HEK293 (cell line): ENCODE data around the gene VTN.

Source experiments
- CTCF ChIA-PET: fragments of 350-600 bp; formaldehyde crosslinking; extraction: SDS; loops from one replicate; lab custom pipeline; 2021; ENCODE audit warnings: antibody characterized with exemption; lab: Yijun Ruan, JAX
- POLR2A ChIA-PET: fragments of 300-600 bp; formaldehyde crosslinking; extraction: SDS; loops from one replicate; lab custom pipeline; 2020; ENCODE audit warnings: antibody characterized with exemption, inconsistent platforms; lab: Yijun Ruan, JAX
- H3K27ac ChIP-seq: fragments of 200-500 bp; sonication (Bioruptor generic); 2 replicates; pipeline ENCODE4 v1.5.1; 2014; ENCODE audit warnings: low read depth, low read length, control low read depth, inconsistent platforms; ENCODE audit errors: extremely low read depth
- H3K36me3 ChIP-seq, 2 experiments: fragments of 200-500 bp in 1 of 2; sonication (Bioruptor generic) in 1 of 2; 1 replicate in 1 of 2; 2 replicates in 1 of 2; pipeline ENCODE4 v1.5.1; 2014 to 2017; ENCODE audit warnings: inconsistent platforms in 2 of 2, low read length in 2 of 2; ENCODE audit not compliant: control insufficient read depth in 2 of 2, insufficient read depth in 1 of 2
- H3K4me1 ChIP-seq: fragments of 200-500 bp; sonication (Bioruptor generic); 2 replicates; pipeline ENCODE4 v1.5.1; 2014; ENCODE audit warnings: mild to moderate bottlenecking, low read length, inconsistent platforms; ENCODE audit not compliant: control insufficient read depth, insufficient read depth
- H3K4me3 ChIP-seq: 2 replicates; pipeline ENCODE4 v1.5.1; 2011; ENCODE audit warnings: low read depth, mild to moderate bottlenecking, control low read depth, low read length, moderate library complexity
- H3K9me3 ChIP-seq: fragments of 200-500 bp; sonication (Bioruptor generic); 2 replicates; pipeline ENCODE4 v1.5.1; 2014; ENCODE audit warnings: low read depth, low read length, inconsistent platforms; ENCODE audit not compliant: control insufficient read depth, insufficient read depth
- FEZF1 ChIP-seq: fragments of 450-650 bp; formaldehyde crosslinking; IDR thresholded peaks from 2 replicates; pipeline ENCODE4 v1.5.1; 2016; ENCODE audit warnings: missing biosample characterization, missing genetic modification characterization
- HOXC10 ChIP-seq: sonication (generic); formaldehyde crosslinking; IDR thresholded peaks from 2 replicates; pipeline ENCODE4 v1.8.1; 2023; ENCODE audit warnings: mild to moderate bottlenecking, missing genetic modification reagents
- HOXD13 ChIP-seq: sonication (generic); formaldehyde crosslinking; IDR thresholded peaks from 2 replicates; pipeline ENCODE4 v1.8.0; 2022; ENCODE audit warnings: missing genetic modification reagents, borderline replicate concordance
- KLF17 ChIP-seq: fragments of 450-650 bp; formaldehyde crosslinking; IDR thresholded peaks from 2 replicates; pipeline ENCODE4 v1.5.1; 2016; ENCODE audit warnings: missing biosample characterization, missing genetic modification characterization
- SALL2 ChIP-seq: fragments of 450-650 bp; formaldehyde crosslinking; IDR thresholded peaks from 2 replicates; pipeline ENCODE4 v1.5.0; 2017; ENCODE audit warnings: missing biosample characterization, mild to moderate bottlenecking, missing genetic modification characterization, borderline replicate concordance
- SCRT1 ChIP-seq: fragments of 450-650 bp; formaldehyde crosslinking; IDR thresholded peaks from 2 replicates; pipeline ENCODE4 v1.5.1; 2016; ENCODE audit warnings: missing biosample characterization, missing genetic modification characterization, borderline replicate concordance
- SCRT2 ChIP-seq: fragments of 450-650 bp; formaldehyde crosslinking; IDR thresholded peaks from 2 replicates; pipeline ENCODE4 v1.5.1; 2016; ENCODE audit warnings: missing biosample characterization, missing genetic modification characterization
- SP3 ChIP-seq: fragments of 450-650 bp; formaldehyde crosslinking; IDR thresholded peaks from 2 replicates; pipeline ENCODE4 v1.5.1; 2016; ENCODE audit warnings: missing biosample characterization, missing genetic modification characterization
- YY1 ChIP-seq: fragments of 450-650 bp; formaldehyde crosslinking; IDR thresholded peaks from 2 replicates; pipeline ENCODE4 v1.5.1; 2018; ENCODE audit warnings: missing biosample characterization, missing genetic modification characterization
- ZBTB44 ChIP-seq: fragments of 450-650 bp; IDR thresholded peaks from 2 replicates; pipeline ENCODE4 v1.5.1; 2018; ENCODE audit warnings: missing biosample characterization, mild to moderate bottlenecking, missing genetic modification characterization
- ZBTB48 ChIP-seq: fragments of 450-650 bp; formaldehyde crosslinking; IDR thresholded peaks from 2 replicates; pipeline ENCODE4 v1.5.1; 2016; ENCODE audit warnings: missing biosample characterization, missing genetic modification characterization
- ZBTB7A ChIP-seq: fragments of 450-650 bp; formaldehyde crosslinking; IDR thresholded peaks from 2 replicates; pipeline ENCODE4 v1.5.1; 2016; ENCODE audit warnings: low read depth, missing biosample characterization, missing genetic modification characterization
- ZFHX2 ChIP-seq: fragments of 450-650 bp; formaldehyde crosslinking; conservative IDR thresholded peaks from 2 replicates; pipeline ENCODE4 v1.5.1; 2016; ENCODE audit warnings: missing biosample characterization, missing genetic modification characterization
- ZNF155 ChIP-seq: fragments of 450-650 bp; formaldehyde crosslinking; IDR thresholded peaks from 2 replicates; pipeline ENCODE4 v1.5.1; 2016; ENCODE audit warnings: missing biosample characterization, missing genetic modification characterization
- ZNF175 ChIP-seq: fragments of 450-650 bp; formaldehyde crosslinking; IDR thresholded peaks from 2 replicates; pipeline ENCODE4 v1.5.1; 2016; ENCODE audit warnings: missing biosample characterization, missing genetic modification characterization
- ZNF211 ChIP-seq: fragments of 450-650 bp; formaldehyde crosslinking; IDR thresholded peaks from 2 replicates; pipeline ENCODE4 v1.5.1; 2016; ENCODE audit warnings: low read depth, missing biosample characterization, missing genetic modification characterization
- ZNF324 ChIP-seq: fragments of 450-650 bp; formaldehyde crosslinking; IDR thresholded peaks from 2 replicates; pipeline ENCODE4 v1.5.1; 2016; ENCODE audit warnings: missing biosample characterization, missing genetic modification characterization
- ZNF37A ChIP-seq: fragments of 450-650 bp; IDR thresholded peaks from 2 replicates; pipeline ENCODE4 v1.5.1; 2018; ENCODE audit warnings: missing biosample characterization, missing genetic modification characterization
- ZNF391 ChIP-seq: fragments of 450-650 bp; formaldehyde crosslinking; IDR thresholded peaks from 2 replicates; pipeline ENCODE4 v1.5.1; 2016; ENCODE audit warnings: low read depth, missing biosample characterization, missing genetic modification characterization, borderline replicate concordance
- ZNF548 ChIP-seq: fragments of 450-650 bp; formaldehyde crosslinking; IDR thresholded peaks from 2 replicates; pipeline ENCODE4 v1.5.1; 2016; ENCODE audit warnings: missing biosample characterization, missing genetic modification characterization
- ZNF571 ChIP-seq: fragments of 450-650 bp; formaldehyde crosslinking; IDR thresholded peaks from 2 replicates; pipeline ENCODE4 v1.5.0; 2017; ENCODE audit warnings: missing biosample characterization, missing genetic modification characterization
- ZNF621 ChIP-seq: fragments of 450-650 bp; formaldehyde crosslinking; IDR thresholded peaks from 2 replicates; pipeline ENCODE4 v1.5.1; 2017; ENCODE audit warnings: missing biosample characterization, missing genetic modification characterization
- ZNF670 ChIP-seq: fragments of 450-650 bp; formaldehyde crosslinking; IDR thresholded peaks from 2 replicates; pipeline ENCODE4 v1.5.1; 2016; ENCODE audit warnings: missing biosample characterization, missing genetic modification characterization, low read depth
- ZNF701 ChIP-seq: fragments of 450-650 bp; formaldehyde crosslinking; IDR thresholded peaks from 2 replicates; pipeline ENCODE4 v1.5.1; 2016; ENCODE audit warnings: missing biosample characterization, missing genetic modification characterization
- ZNF76 ChIP-seq: fragments of 450-650 bp; formaldehyde crosslinking; IDR thresholded peaks from 2 replicates; pipeline ENCODE4; 2016; ENCODE audit warnings: low read depth, missing biosample characterization, missing genetic modification characterization, borderline replicate concordance
- ZNF768 ChIP-seq: fragments of 450-650 bp; formaldehyde crosslinking; IDR thresholded peaks from 2 replicates; pipeline ENCODE4 v1.5.1; 2018; ENCODE audit warnings: missing biosample characterization, mild to moderate bottlenecking, missing genetic modification characterization
- ZNF837 ChIP-seq: fragments of 450-650 bp; formaldehyde crosslinking; IDR thresholded peaks from 2 replicates; pipeline ENCODE4 v1.5.1; 2016; ENCODE audit warnings: missing biosample characterization, missing genetic modification characterization
- ZNF843 ChIP-seq: fragments of 450-650 bp; formaldehyde crosslinking; IDR thresholded peaks from 2 replicates; pipeline ENCODE4 v1.5.1; 2016; ENCODE audit warnings: missing biosample characterization, missing genetic modification characterization
- TF ChIP-seq, protein P1 (sequence below): fragments of 450-650 bp; formaldehyde crosslinking; IDR thresholded peaks from 2 replicates; pipeline ENCODE4 v1.5.1; 2016; ENCODE audit warnings: missing biosample characterization, missing genetic modification characterization
- TF ChIP-seq, protein P2 (sequence below): fragments of 450-650 bp; formaldehyde crosslinking; IDR thresholded peaks from 2 replicates; pipeline ENCODE4 v1.5.1; 2016; ENCODE audit warnings: missing biosample characterization, missing genetic modification characterization

VTN gene

DNA sequence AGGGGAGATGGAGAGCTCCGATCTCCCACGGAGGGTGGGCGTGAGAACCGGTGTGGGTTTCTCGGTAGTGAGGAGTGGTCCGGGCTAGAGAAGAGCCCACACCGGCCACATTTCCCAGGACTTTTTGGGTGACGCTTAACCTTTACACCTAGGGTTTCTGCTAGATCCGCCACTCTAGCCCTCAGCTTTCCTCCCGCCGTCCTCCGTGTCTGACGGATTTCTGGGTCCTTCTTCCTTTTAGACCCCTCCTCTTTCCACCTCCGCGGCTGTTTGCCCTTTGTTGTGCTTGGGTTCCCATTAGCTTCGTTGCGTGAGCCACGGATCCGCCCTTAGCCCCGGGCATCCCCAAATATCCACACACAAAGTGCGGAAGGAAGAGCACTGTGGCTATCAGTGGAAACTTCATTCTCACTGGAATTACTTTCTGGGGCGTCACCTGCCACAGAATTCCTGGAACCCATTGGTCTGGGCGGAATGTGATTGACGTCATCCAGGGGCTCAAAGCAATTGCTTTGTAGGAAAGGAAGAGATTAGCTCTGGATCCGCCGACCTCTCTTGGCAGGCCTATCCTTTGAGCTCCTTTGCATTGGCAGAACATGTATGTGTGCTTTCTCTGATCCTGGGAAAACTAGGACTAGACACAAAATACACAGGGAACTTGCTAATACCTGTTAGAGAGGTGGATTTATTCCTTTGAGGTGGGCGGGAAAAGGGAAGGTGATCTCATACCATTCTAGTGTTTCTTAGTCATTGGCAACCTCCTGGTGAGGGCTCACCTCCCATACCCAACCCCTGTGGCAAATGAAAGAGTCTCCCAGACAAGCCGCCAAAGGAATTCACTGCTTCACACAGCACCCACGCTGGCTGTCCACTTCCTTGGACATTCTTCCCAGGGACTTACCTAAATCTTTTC lies 33.9 kb downstream of the VTN start (continued):
- TF ChIP-seq ZNF701 = no peak
- no peak for TF ChIP-seq ZNF843 (tag by site-specific recombination)
- no peak for TF ChIP-seq ZNF211 (tag by site-specific recombination)
- TF ChIP-seq ZFHX2 (tag by site-specific recombination) = peak; percentile 91
- TF ChIP-seq, all 188 proteins: peak for 52

DNA sequence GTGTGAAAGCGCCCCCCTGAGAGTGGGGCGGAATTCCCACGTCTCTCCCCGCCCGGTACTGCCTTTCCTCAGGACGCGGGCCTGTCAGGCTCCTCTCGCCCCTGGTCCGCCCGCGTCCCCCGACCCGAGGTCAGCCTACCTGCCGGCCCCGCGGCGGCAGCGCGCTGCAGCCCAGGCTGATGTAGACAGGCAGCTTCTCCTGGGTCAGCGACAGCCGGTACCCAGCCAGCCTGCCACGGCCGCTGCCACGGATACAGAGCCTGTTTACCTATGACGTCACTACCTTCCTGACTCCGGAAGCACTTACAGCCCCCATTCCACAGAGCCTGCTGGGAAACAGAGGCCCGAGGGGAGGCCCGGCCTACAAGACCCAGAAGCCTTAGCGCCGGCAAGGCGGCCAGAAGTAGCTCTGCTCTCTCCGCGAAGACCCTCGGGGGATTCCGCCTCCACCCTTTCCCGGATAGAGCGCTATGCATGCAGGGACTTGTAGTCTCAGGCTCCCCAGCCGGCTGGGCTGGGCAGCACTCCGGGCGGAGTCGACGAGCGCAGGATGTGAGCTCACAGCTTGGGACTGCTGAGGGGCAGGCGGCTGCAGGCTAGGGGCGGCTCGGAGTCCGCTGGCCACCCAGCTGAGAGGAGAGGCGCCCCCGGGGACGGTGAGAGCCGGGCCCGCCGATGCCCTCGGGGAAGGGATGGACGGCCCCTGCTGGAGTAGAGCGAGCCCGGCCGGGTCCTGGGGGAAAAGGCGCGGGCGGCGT lies 34.7 kb downstream of the VTN start, which contains the start of the genes IFT20 and TNFAIP1:
TSS of gene IFT20 (minus strand) at position 272 of the 758 bp plus-strand sequence. CDS start 3,487 bp downstream, outside the sequence.
TSS of gene TNFAIP1 (plus strand) at position 561 of the 758 bp plus-strand sequence. CDS start 3,761 bp downstream, outside the sequence.
- POLR2A ChIA-PET = interaction anchor here (0.5 to 3.1 kb wide), 40 partner anchors 10 to 616 kb away, joined by 3 to 122 read pairs (median 4); partner anchors contain the start of genes ALDOC, LYRM9, NLK and PHF12
- CTCF ChIA-PET = interaction anchor here (0.5 to 2.3 kb wide), 14 partner anchors 9 to 690 kb away, joined by 3 to 15 read pairs (median 4); partner anchors contain the start of gene POLDIP2
- H3K27ac ChIP-seq = peak within 1 kb of the TSS; percentile 62
- TF ChIP-seq HOXC10 (CRISPR knock-in tag) = no peak
- no peak for TF ChIP-seq ZNF37A (tag by site-specific recombination)
- TF ChIP-seq, protein P1, sequence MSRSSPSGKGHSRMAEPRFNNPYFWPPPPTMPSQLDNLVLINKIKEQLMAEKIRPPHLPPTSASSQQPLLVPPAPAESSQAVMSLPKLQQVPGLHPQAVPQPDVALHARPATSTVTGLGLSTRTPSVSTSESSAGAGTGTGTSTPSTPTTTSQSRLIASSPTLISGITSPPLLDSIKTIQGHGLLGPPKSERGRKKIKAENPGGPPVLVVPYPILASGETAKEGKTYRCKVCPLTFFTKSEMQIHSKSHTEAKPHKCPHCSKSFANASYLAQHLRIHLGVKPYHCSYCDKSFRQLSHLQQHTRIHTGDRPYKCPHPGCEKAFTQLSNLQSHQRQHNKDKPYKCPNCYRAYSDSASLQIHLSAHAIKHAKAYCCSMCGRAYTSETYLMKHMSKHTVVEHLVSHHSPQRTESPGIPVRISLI = no peak
- TF ChIP-seq ZBTB44 (tag by site-specific recombination) = peak; percentile 53; the same call in 1 of the 2 replicates
- no peak for TF ChIP-seq ZNF621 (tag by site-specific recombination)
- peak; percentile 99 for TF ChIP-seq ZNF76 (tag by site-specific recombination)
- no peak for TF ChIP-seq HOXD13 (CRISPR knock-in tag)
- TF ChIP-seq ZNF768 (tag by site-specific recombination) = no peak
- TF ChIP-seq SALL2 (tag by site-specific recombination) = no peak
- no peak for TF ChIP-seq ZNF837
- no peak for TF ChIP-seq ZNF670 (tag by site-specific recombination)
- TF ChIP-seq ZNF324 = peak; percentile 66; the same call in 1 of the 2 replicates
- TF ChIP-seq ZBTB48 = peak; percentile 51; the same call in 1 of the 2 replicates
- no peak for TF ChIP-seq SCRT2
- no peak for TF ChIP-seq FEZF1 (tag by site-specific recombination)
- TF ChIP-seq, protein P2, sequence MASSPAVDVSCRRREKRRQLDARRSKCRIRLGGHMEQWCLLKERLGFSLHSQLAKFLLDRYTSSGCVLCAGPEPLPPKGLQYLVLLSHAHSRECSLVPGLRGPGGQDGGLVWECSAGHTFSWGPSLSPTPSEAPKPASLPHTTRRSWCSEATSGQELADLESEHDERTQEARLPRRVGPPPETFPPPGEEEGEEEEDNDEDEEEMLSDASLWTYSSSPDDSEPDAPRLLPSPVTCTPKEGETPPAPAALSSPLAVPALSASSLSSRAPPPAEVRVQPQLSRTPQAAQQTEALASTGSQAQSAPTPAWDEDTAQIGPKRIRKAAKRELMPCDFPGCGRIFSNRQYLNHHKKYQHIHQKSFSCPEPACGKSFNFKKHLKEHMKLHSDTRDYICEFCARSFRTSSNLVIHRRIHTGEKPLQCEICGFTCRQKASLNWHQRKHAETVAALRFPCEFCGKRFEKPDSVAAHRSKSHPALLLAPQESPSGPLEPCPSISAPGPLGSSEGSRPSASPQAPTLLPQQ = peak; percentile 96
- TF ChIP-seq ZNF175 (tag by site-specific recombination) = no peak
- no peak for TF ChIP-seq ZFHX2 (tag by site-specific recombination)
- peak; percentile 96 for TF ChIP-seq SP3
- no peak for TF ChIP-seq ZNF548 (tag by site-specific recombination)
- no peak for TF ChIP-seq ZNF571 (tag by site-specific recombination)
- no peak for TF ChIP-seq SCRT1
- TF ChIP-seq ZBTB7A (tag by site-specific recombination) = peak; percentile 47; the same call in 1 of the 2 replicates
- peak; percentile 90 for TF ChIP-seq KLF17 (tag by site-specific recombination)
- 0 out of 2 replicates have a peak, but pooled peaks have one; percentile 52 for TF ChIP-seq ZNF391 (tag by site-specific recombination)
- TF ChIP-seq YY1 (tag by site-specific recombination) = peak; percentile 83
- no peak for TF ChIP-seq ZNF155

More for the DNA sequence above, 34.7 kb downstream of the VTN start, which contains the start of the genes IFT20 and TNFAIP1:
- no peaks in the 10 kb centered on the region for H3K9me3 ChIP-seq
- peaks cover 14% of the 10 kb centered on the region for H3K4me1 ChIP-seq
- peak within 1 kb of the TSS; percentile 87 for H3K4me3 ChIP-seq
- peaks cover 0 to 33% of the 10 kb centered on the region in 2 experiments; a peak in 1 of 3 replicates for H3K36me3 ChIP-seq
